Loucy (cell line): ENCODE results near the gene EPN1.

ENCODE experiments used
- H2AFZ ChIP-seq: fragments of 200-600 bp; sonication (generic); 2 replicates; pipeline ENCODE4 v1.6.0; 2016; ENCODE audit warnings: antibody characterized with exemption, mild to moderate bottlenecking, low read length, moderate library complexity
- H3F3A ChIP-seq: fragments of 200-600 bp; 2 replicates; pipeline ENCODE4 v1.6.0; 2016; ENCODE audit warnings: antibody characterized with exemption, low read depth, mild to moderate bottlenecking
- H3K27me3 ChIP-seq: fragments of 200-600 bp; sonication (generic); 2 replicates; pipeline ENCODE4 v1.6.1; 2014; ENCODE audit warnings: low read length, mild to moderate bottlenecking; ENCODE audit not compliant: insufficient read depth, poor library complexity, severe bottlenecking
- H3K36me3 ChIP-seq: fragments of 200-600 bp; sonication (generic); 2 replicates; pipeline ENCODE4 v1.6.1; 2016; ENCODE audit warnings: low read length; ENCODE audit not compliant: insufficient read depth
- H3K4me1 ChIP-seq: fragments of 200-600 bp; sonication (generic); 2 replicates; pipeline ENCODE4 v1.5.1; 2014; ENCODE audit warnings: low read length, mild to moderate bottlenecking; ENCODE audit not compliant: insufficient read depth, poor library complexity, severe bottlenecking
- H3K4me2 ChIP-seq: fragments of 200-600 bp; sonication (generic); 2 replicates; pipeline ENCODE4 v1.6.0; 2014; ENCODE audit warnings: antibody characterized with exemption, low read length, low read depth, mild to moderate bottlenecking; ENCODE audit not compliant: poor library complexity, severe bottlenecking
- H3K4me3 ChIP-seq: fragments of 200-600 bp; sonication (generic); 2 replicates; pipeline ENCODE4 v1.5.1; 2014; ENCODE audit warnings: low read length, mild to moderate bottlenecking, mixed read lengths; ENCODE audit not compliant: poor library complexity, severe bottlenecking
- H3K79me2 ChIP-seq: fragments of 200-600 bp; sonication (generic); 2 replicates; pipeline ENCODE4 v1.6.1; 2014; ENCODE audit warnings: low read length; ENCODE audit not compliant: insufficient read depth
- H3K9ac ChIP-seq: fragments of 200-600 bp; sonication (generic); 2 replicates; pipeline ENCODE4 v1.6.0; 2014; ENCODE audit warnings: mild to moderate bottlenecking, low read depth, low read length, moderate library complexity; ENCODE audit not compliant: poor library complexity, severe bottlenecking
- H3K9me2 ChIP-seq: fragments of 200-600 bp; sonication (generic); replicated peaks from 2 replicates; pipeline ENCODE4 v1.6.1; 2016; ENCODE audit warnings: low read depth, low read length, mixed read lengths
- H3K9me3 ChIP-seq: fragments of 200-600 bp; sonication (generic); 2 replicates; pipeline ENCODE4 v1.6.1; 2014; ENCODE audit warnings: mild to moderate bottlenecking, antibody characterized with exemption, low read length, low read depth; ENCODE audit not compliant: insufficient read depth
- H4K20me1 ChIP-seq: fragments of 200-600 bp; sonication (generic); 2 replicates; pipeline ENCODE4 v1.6.0; 2014; ENCODE audit warnings: antibody characterized with exemption, low read length, mild to moderate bottlenecking; ENCODE audit not compliant: insufficient read depth, poor library complexity, severe bottlenecking
- EZH2phosphoT487 ChIP-seq: fragments of 200-600 bp; IDR thresholded peaks from 2 replicates; pipeline ENCODE4 v1.6.1; 2018; ENCODE audit warnings: antibody characterized with exemption, mild to moderate bottlenecking, moderate library complexity, borderline replicate concordance
- TF ChIP-seq, protein P1 (sequence below): fragments of 200-600 bp; sonication (generic); conservative IDR thresholded peaks from 2 replicates; pipeline ENCODE4 v1.5.1; 2014; ENCODE audit warnings: mild to moderate bottlenecking, antibody characterized with exemption, low read length

EPN1 gene

DNA sequence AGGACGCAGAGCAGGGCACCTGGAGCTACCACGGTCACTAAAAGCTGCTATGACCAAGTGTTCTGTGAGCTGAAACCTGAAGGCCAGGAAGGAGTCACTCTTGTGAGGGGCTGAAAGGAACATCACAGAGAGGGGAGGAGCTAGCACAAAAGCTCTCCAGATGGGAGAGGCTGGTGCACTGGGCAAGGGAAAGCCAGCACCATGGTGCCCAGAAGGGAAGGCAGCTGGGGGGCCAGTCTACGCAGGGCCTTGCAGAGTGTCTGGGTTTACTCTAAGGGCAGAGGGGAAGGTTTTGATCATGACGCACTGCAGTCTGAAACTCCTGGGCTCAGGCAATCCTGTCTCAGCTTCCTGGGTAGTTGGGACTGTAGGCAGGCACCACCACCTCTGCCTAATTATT, 38.3 kb upstream of the EPN1 start:
- H3K9ac ChIP-seq: peak overlapping the region; percentile 96
- H2AFZ ChIP-seq: no peak overlapping the region
- peaks cover 46% of the 10 kb centered on the region for H3K79me2 ChIP-seq
- no peak for TF ChIP-seq EZH2phosphoT487
- TF ChIP-seq, protein P1, sequence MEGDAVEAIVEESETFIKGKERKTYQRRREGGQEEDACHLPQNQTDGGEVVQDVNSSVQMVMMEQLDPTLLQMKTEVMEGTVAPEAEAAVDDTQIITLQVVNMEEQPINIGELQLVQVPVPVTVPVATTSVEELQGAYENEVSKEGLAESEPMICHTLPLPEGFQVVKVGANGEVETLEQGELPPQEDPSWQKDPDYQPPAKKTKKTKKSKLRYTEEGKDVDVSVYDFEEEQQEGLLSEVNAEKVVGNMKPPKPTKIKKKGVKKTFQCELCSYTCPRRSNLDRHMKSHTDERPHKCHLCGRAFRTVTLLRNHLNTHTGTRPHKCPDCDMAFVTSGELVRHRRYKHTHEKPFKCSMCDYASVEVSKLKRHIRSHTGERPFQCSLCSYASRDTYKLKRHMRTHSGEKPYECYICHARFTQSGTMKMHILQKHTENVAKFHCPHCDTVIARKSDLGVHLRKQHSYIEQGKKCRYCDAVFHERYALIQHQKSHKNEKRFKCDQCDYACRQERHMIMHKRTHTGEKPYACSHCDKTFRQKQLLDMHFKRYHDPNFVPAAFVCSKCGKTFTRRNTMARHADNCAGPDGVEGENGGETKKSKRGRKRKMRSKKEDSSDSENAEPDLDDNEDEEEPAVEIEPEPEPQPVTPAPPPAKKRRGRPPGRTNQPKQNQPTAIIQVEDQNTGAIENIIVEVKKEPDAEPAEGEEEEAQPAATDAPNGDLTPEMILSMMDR: no peak
- no peaks in the 10 kb centered on the region for H3K36me3 ChIP-seq
- no peaks in the 10 kb centered on the region for H3K27me3 ChIP-seq
- no peaks in the 10 kb centered on the region for H3F3A ChIP-seq
- no peaks in the 10 kb centered on the region for H3K9me2 ChIP-seq
- no peaks in the 10 kb centered on the region for H3K9me3 ChIP-seq
- H3K4me2 ChIP-seq: peak overlapping the region; percentile 99
- H3K4me1 ChIP-seq: peaks cover 37% of the 10 kb centered on the region
- H3K4me3 ChIP-seq: peak overlapping the region; percentile 96
- H4K20me1 ChIP-seq: peaks cover 8% of the 10 kb centered on the region

DNA sequence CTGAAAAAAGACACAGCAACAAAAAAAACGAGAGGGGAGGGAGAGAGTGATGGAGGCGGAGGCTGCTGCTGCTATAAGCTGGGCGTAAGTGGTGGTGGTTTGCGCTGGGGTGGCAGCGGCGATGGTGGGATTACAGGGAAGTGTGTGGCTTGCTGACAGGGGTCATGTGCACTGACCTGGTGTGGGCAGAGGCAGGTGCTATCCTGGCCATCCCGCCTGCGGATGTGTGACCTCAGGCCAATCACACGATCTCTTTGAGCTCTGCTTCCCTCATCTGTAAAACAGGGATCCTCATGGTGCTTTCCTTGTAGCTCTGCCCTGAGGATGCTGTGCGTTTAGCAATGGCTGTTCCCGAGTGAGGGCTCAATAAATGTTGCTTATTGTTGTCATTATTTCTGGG, 37.5 kb upstream of the EPN1 start:
- H4K20me1 ChIP-seq: peaks cover 8% of the 10 kb centered on the region
- no peaks in the 10 kb centered on the region for H3K9me2 ChIP-seq
- H2AFZ ChIP-seq: no peak overlapping the region
- no peak overlapping the region for H3K4me3 ChIP-seq
- no peaks in the 10 kb centered on the region for H3F3A ChIP-seq
- TF ChIP-seq EZH2phosphoT487: no peak
- TF ChIP-seq, protein P1: no peak
- H3K4me1 ChIP-seq: peaks cover 40% of the 10 kb centered on the region
- H3K9me3 ChIP-seq: no peaks in the 10 kb centered on the region
- H3K4me2 ChIP-seq: peak overlapping the region; percentile 99
- no peaks in the 10 kb centered on the region for H3K27me3 ChIP-seq
- H3K36me3 ChIP-seq: no peaks in the 10 kb centered on the region
- no peak overlapping the region for H3K9ac ChIP-seq
- peaks cover 53% of the 10 kb centered on the region for H3K79me2 ChIP-seq

DNA sequence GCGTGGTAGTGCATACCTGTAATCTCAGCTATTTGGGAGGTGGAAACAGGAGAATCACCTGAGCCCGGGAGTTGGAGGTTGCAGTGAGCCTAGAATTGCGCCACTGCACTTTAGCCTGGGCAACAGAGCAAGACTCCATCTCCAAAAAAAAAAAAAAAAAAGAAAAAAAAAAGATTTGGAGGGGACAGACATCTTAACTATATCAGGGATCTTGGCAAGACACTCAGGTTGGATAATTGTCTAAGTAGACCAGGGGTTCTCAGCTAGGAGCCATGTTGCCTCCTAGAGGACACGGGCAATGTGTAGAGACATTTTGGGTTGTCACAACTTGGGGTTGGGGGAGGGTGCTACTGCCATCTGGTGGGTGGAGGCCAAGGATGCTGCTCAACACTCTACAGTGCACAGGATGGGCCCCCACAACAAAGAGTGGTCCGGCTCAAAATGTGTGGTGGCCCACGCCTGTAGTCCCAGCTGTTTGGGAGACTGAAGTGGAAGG, 36.1 kb upstream of the EPN1 start:
- Histone ChIP-seq H3K27me3 (no peaks in the 10 kb centered on the region), H3F3A (no peaks in the 10 kb centered on the region), H3K4me1 (peaks cover 45% of the 10 kb centered on the region), H3K79me2 (peaks cover 64% of the 10 kb centered on the region), H3K4me3 (peak overlapping the region; percentile 58), H3K4me2 (peak overlapping the region; percentile 52), H3K9ac (no peak overlapping the region), H3K9me2 (no peaks in the 10 kb centered on the region), H3K9me3 (no peaks in the 10 kb centered on the region), H3K36me3 (no peaks in the 10 kb centered on the region), H4K20me1 (peaks cover 8% of the 10 kb centered on the region), H2AFZ (no peak overlapping the region)
- TF ChIP-seq EZH2phosphoT487: no peak
- TF ChIP-seq, protein P1: peak; percentile 75
